Neuronal stem cell (in vitro differentiated cells): ENCODE data around the gene RBP5.
A peak's percentile ranks its signal among the peaks of the same experiment; 100 is the strongest.

Experiments used
- DNase-seq: peaks from one replicate; pipeline ENCODE4 v3.0.0-alpha.2; 2013; ENCODE audit warnings: low spot score
- H2AFZ ChIP-seq: one replicate; pipeline ENCODE4 v1.6.1; 2013; ENCODE audit warnings: mild to moderate bottlenecking, low read length, inconsistent platforms
- H2AK5ac ChIP-seq: 2 replicates; pipeline ENCODE4 v1.6.1; 2013; ENCODE audit warnings: low read depth, mild to moderate bottlenecking, inconsistent platforms, low read length, moderate library complexity, mixed read lengths
- H2BK120ac ChIP-seq: 2 replicates; pipeline ENCODE4 v1.6.1; 2013; ENCODE audit warnings: low read depth, mild to moderate bottlenecking, inconsistent platforms, low read length, moderate library complexity, mixed read lengths
- H2BK12ac ChIP-seq: one replicate; pipeline ENCODE4 v1.6.1; 2013; ENCODE audit warnings: low read length, inconsistent platforms
- H2BK15ac ChIP-seq: 2 replicates; pipeline ENCODE4 v1.6.1; 2013; ENCODE audit warnings: mild to moderate bottlenecking, low read length, inconsistent platforms, mixed read lengths
- H2BK5ac ChIP-seq: one replicate; pipeline ENCODE4 v1.6.1; 2013; ENCODE audit warnings: inconsistent platforms, mild to moderate bottlenecking, low read length, moderate library complexity
- H3K14ac ChIP-seq: one replicate; pipeline ENCODE4 v1.6.1; 2013; ENCODE audit warnings: low read length, inconsistent platforms
- H3K18ac ChIP-seq: 2 replicates; pipeline ENCODE4 v1.6.1; 2013; ENCODE audit warnings: low read length, inconsistent platforms
- H3K23ac ChIP-seq: 2 replicates; pipeline ENCODE4 v1.6.1; 2013; ENCODE audit warnings: low read depth, mild to moderate bottlenecking, mixed read lengths, low read length, inconsistent platforms; ENCODE audit not compliant: poor library complexity
- H3K27ac ChIP-seq: replicated peaks from 3 replicates; pipeline ENCODE4 v1.5.1; 2013; ENCODE audit warnings: low read length, inconsistent platforms
- H3K27me3 ChIP-seq, 3 experiments: 2 replicates each; pipeline ENCODE4 v1.6.1; 2013; ENCODE audit warnings: low read length in 3 of 3, mild to moderate bottlenecking in 2 of 3, inconsistent platforms in 1 of 3, low read depth in 1 of 3, mixed read lengths in 1 of 3, moderate library complexity in 1 of 3; ENCODE audit not compliant: control insufficient read depth in 3 of 3, insufficient read depth in 3 of 3
- H3K36me3 ChIP-seq, 2 donors: replicated peaks in 1 of 2; 2 replicates each; pipeline ENCODE4 v1.6.1; 2013; ENCODE audit warnings: low read length in 2 of 2; ENCODE audit not compliant: control insufficient read depth in 2 of 2, insufficient read depth in 2 of 2
- H3K4ac ChIP-seq: 2 replicates; pipeline ENCODE4 v1.6.1; 2013; ENCODE audit warnings: inconsistent platforms, mild to moderate bottlenecking, low read length, moderate library complexity
- H3K4me1 ChIP-seq, 2 donors: 1 replicate in 1 of 2; 2 replicates in 1 of 2; pipeline ENCODE4 v1.6.1; 2013; ENCODE audit warnings: low read length in 2 of 2, low read depth in 1 of 2; ENCODE audit not compliant: control insufficient read depth in 2 of 2, insufficient read depth in 1 of 2
- H3K4me2 ChIP-seq: one replicate; pipeline ENCODE4 v1.6.1; 2013; ENCODE audit warnings: mild to moderate bottlenecking, low read length, inconsistent platforms; ENCODE audit not compliant: insufficient read depth, poor library complexity, severe bottlenecking
- H3K4me3 ChIP-seq, 2 donors: 2 replicates each; pipeline ENCODE4 v1.5.1; 2013; ENCODE audit warnings: low read length in 2 of 2, mild to moderate bottlenecking in 2 of 2, inconsistent platforms in 1 of 2, moderate library complexity in 1 of 2
- H3K79me1 ChIP-seq: one replicate; pipeline ENCODE4 v1.6.1; 2013; ENCODE audit warnings: low read depth, mild to moderate bottlenecking, inconsistent platforms, low read length, moderate library complexity
- H3K9ac ChIP-seq: one replicate; pipeline ENCODE4 v1.6.1; 2013; ENCODE audit warnings: mild to moderate bottlenecking, low read depth, low read length, inconsistent platforms; ENCODE audit not compliant: poor library complexity
- H3K9me3 ChIP-seq, 2 donors: replicated peaks in 1 of 2; 2 replicates each; pipeline versions ENCODE3 to v1.6.1; 2013; ENCODE audit warnings: low read length in 2 of 2, mild to moderate bottlenecking in 2 of 2, inconsistent platforms in 1 of 2, low read depth in 1 of 2, mixed read lengths in 1 of 2, moderate library complexity in 1 of 2; ENCODE audit not compliant: control insufficient read depth in 2 of 2, insufficient read depth in 1 of 2
- H4K8ac ChIP-seq: one replicate; pipeline ENCODE4 v1.6.1; 2013; ENCODE audit warnings: low read depth, mild to moderate bottlenecking, inconsistent platforms, low read length, moderate library complexity
- H4K91ac ChIP-seq: one replicate; pipeline ENCODE4 v1.6.1; 2013; ENCODE audit warnings: low read length, low read depth, mild to moderate bottlenecking, inconsistent platforms; ENCODE audit not compliant: poor library complexity
- WGBS, 2 donors: extraction: QIAGEN DNeasy Blood & Tissue Kit; methylation state at CpG; one replicate each; pipeline ENCODE4 v1.1.7; 2013; ENCODE audit warnings: missing lambda C conversion rate in 2 of 2, mixed read lengths in 1 of 2; ENCODE audit not compliant: insufficient read length in 2 of 2, insufficient replicate concordance in 1 of 2; ENCODE audit errors: extremely low coverage in 2 of 2; 5-methylcytosine and 5-hydroxymethylcytosine counted together

RBP5 gene

GRCh38 chr12:7152818-7153217 is 24.1 kb upstream of the RBP5 start:
- H4K8ac ChIP-seq: no peak overlapping the region
- no peaks in the 10 kb centered on the region for H3K27me3 ChIP-seq
- H2BK5ac ChIP-seq: no peak overlapping the region
- no CpG with 5 or more reads among the region's 4 CpGs for WGBS, 2 donors
- H3K14ac ChIP-seq: no peak overlapping the region
- no peak overlapping the region for H2BK120ac ChIP-seq
- no peak overlapping the region for H3K4me3 ChIP-seq
- H3K4me1 ChIP-seq: peaks cover 0 to 2% of the 10 kb centered on the region in 2 donors
- no peak overlapping the region for H3K4me2 ChIP-seq
- no peak overlapping the region for H3K9ac ChIP-seq
- no peak overlapping the region for H2AFZ ChIP-seq
- no peaks in the 10 kb centered on the region for H3K9me3 ChIP-seq
- no peak overlapping the region for H3K4ac ChIP-seq
- H3K27ac ChIP-seq: no peak overlapping the region
- no peak for DNase-seq
- no peak overlapping the region for H3K23ac ChIP-seq
- peaks cover 17 to 75% of the 10 kb centered on the region in 2 donors for H3K36me3 ChIP-seq
- H3K18ac ChIP-seq: no peak overlapping the region
- no peak overlapping the region for H2BK15ac ChIP-seq
- H2AK5ac ChIP-seq: no peak overlapping the region
- H2BK12ac ChIP-seq: no peak overlapping the region
- H3K79me1 ChIP-seq: no peaks in the 10 kb centered on the region
- H4K91ac ChIP-seq: no peak overlapping the region

DNA sequence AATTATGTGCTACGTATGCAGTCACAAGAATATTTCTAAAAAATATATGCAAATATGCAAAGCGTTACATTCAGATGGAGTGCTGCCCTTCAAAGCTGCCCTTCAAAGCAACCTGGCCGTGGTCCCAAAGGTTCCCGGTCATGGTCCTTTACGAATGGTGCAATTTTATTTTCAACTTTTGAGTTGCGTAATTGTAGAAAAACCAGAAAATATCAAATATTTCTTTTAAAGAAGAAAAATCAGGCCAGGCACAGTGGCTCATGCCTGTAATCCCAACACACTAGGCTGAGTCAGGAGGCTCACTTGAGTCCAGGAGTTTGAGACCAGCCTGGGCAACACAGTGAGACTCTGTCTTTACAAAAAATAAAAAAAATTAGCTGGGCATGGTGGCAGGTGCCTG is 22.8 kb upstream of the RBP5 start:
- H3K14ac ChIP-seq: no peak overlapping the region
- H2BK12ac ChIP-seq: no peak overlapping the region
- no peak overlapping the region for H2BK120ac ChIP-seq
- no peak overlapping the region for H4K8ac ChIP-seq
- peaks cover 0 to 2% of the 10 kb centered on the region in 2 donors for H3K4me1 ChIP-seq
- no peak overlapping the region for H3K4me2 ChIP-seq
- no peak overlapping the region for H3K4ac ChIP-seq
- no peak overlapping the region for H2AK5ac ChIP-seq
- H3K36me3 ChIP-seq: peaks cover 17 to 77% of the 10 kb centered on the region in 2 donors
- H3K9me3 ChIP-seq: no peaks in the 10 kb centered on the region
- WGBS, 2 donors: no CpG with 5 or more reads among the region's 6 CpGs
- no peaks in the 10 kb centered on the region for H3K27me3 ChIP-seq
- no peak overlapping the region for H4K91ac ChIP-seq
- no peak for DNase-seq
- H2BK15ac ChIP-seq: no peak overlapping the region
- H3K18ac ChIP-seq: no peak overlapping the region
- H3K79me1 ChIP-seq: no peaks in the 10 kb centered on the region
- no peak overlapping the region for H3K27ac ChIP-seq
- H3K4me3 ChIP-seq: no peak overlapping the region
- no peak overlapping the region for H3K23ac ChIP-seq
- no peak overlapping the region for H3K9ac ChIP-seq
- H2AFZ ChIP-seq: no peak overlapping the region
- H2BK5ac ChIP-seq: no peak overlapping the region

GRCh38 chr12:7150841-7151240 is 22.2 kb upstream of the RBP5 start:
- H4K8ac ChIP-seq: no peak overlapping the region
- peaks cover 0 to 2% of the 10 kb centered on the region in 2 donors for H3K4me1 ChIP-seq
- H2BK15ac ChIP-seq: no peak overlapping the region
- no peak overlapping the region for H2AK5ac ChIP-seq
- no CpG with 5 or more reads among the region's 6 CpGs for WGBS, 2 donors
- H2AFZ ChIP-seq: no peak overlapping the region
- no peaks in the 10 kb centered on the region for H3K27me3 ChIP-seq
- H3K27ac ChIP-seq: no peak overlapping the region
- H3K4ac ChIP-seq: no peak overlapping the region
- DNase-seq: no peak
- no peak overlapping the region for H3K4me3 ChIP-seq
- no peak overlapping the region for H3K18ac ChIP-seq
- no peak overlapping the region for H2BK5ac ChIP-seq
- H2BK120ac ChIP-seq: no peak overlapping the region
- H3K9me3 ChIP-seq: no peaks in the 10 kb centered on the region
- H3K4me2 ChIP-seq: no peak overlapping the region
- no peak overlapping the region for H3K9ac ChIP-seq
- no peak overlapping the region for H3K14ac ChIP-seq
- H3K79me1 ChIP-seq: no peaks in the 10 kb centered on the region
- no peak overlapping the region for H4K91ac ChIP-seq
- no peak overlapping the region for H3K23ac ChIP-seq
- no peak overlapping the region for H2BK12ac ChIP-seq
- peaks cover 17 to 83% of the 10 kb centered on the region in 2 donors for H3K36me3 ChIP-seq

DNA sequence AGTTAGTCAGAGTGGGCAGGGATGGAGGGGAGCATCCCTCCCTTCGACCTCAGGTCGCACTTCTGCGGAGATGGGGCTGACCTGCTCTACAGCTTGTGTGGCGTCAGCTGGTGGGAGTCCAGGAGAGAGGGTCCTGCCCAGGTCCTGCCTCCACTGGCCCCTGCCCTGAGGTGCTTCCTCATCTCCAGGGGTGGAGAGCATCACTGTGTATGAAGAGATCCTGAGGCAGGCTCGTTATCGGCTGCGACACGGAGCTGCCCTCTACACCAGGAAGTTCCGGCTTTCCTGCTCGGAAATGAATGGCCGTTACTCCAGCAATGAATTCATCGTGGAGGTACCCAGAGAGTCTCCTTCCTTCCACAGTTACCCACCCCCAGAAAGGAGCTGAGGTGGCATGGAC is 21.7 kb upstream of the RBP5 start:
- H3K27me3 ChIP-seq: no peaks in the 10 kb centered on the region
- no peak overlapping the region for H3K9ac ChIP-seq
- no CpG with 5 or more reads among the region's 12 CpGs for WGBS, 2 donors
- H3K14ac ChIP-seq: no peak overlapping the region
- H3K4me2 ChIP-seq: no peak overlapping the region
- H3K4me3 ChIP-seq: peak overlapping the region in 1 of 2 donors; percentile 20
- DNase-seq: no peak
- peaks cover 14 to 82% of the 10 kb centered on the region in 2 donors for H3K36me3 ChIP-seq
- no peak overlapping the region for H2AFZ ChIP-seq
- H4K8ac ChIP-seq: no peak overlapping the region
- no peak overlapping the region for H3K4ac ChIP-seq
- H3K79me1 ChIP-seq: no peaks in the 10 kb centered on the region
- no peak overlapping the region for H2BK5ac ChIP-seq
- no peak overlapping the region for H3K27ac ChIP-seq
- no peak overlapping the region for H2BK120ac ChIP-seq
- H2AK5ac ChIP-seq: no peak overlapping the region
- H3K18ac ChIP-seq: no peak overlapping the region
- no peak overlapping the region for H2BK12ac ChIP-seq
- no peak overlapping the region for H3K23ac ChIP-seq
- H2BK15ac ChIP-seq: no peak overlapping the region
- H3K9me3 ChIP-seq: no peaks in the 10 kb centered on the region
- peaks cover 0 to 1% of the 10 kb centered on the region in 2 donors for H3K4me1 ChIP-seq
- H4K91ac ChIP-seq: no peak overlapping the region
